Kidney glomerular epithelial cell (primary cell): ENCODE data around the gene HTR1A.
A peak's percentile ranks its signal among the peaks of the same experiment; 100 is the strongest.

ENCODE experiments used
- DNase-seq: peaks from one replicate; lab custom pipeline; 2025; lab: John Stamatoyannopoulos, UW

Gene HTR1A

GRCh38 chr5:63962279-63962678 is at the start of gene HTR1A:
Gene HTR1A (minus strand): TSS chr5:63962445. CDS start chr5:63961719, 726 bp downstream.
- no peak for DNase-seq

- DNase-seq = no peak
Observed at GRCh38 chr5:64003966-64004365, 41.7 kb upstream of the HTR1A start.

GRCh38 chr5:64000096-64000495 is 37.9 kb upstream of the HTR1A start:
- DNase-seq = no peak

GRCh38 chr5:63987053-63987452 is 24.8 kb upstream of the HTR1A start:
- no peak for DNase-seq

- DNase-seq = no peak
Observed at GRCh38 chr5:63981864-63982263, 19.6 kb upstream of the HTR1A start.

GRCh38 chr5:63963926-63964325 is 1.7 kb upstream of the HTR1A start:
- no peak for DNase-seq

GRCh38 chr5:63963080-63963735 is 963 bp upstream of the HTR1A start:
- peak; percentile 59 for DNase-seq

GRCh38 chr5:63961598-63962161 is 565 bp downstream of the HTR1A start:
- DNase-seq = no peak

- no peak for DNase-seq
Observed at GRCh38 chr5:63961125-63961597, 1.1 kb downstream of the HTR1A start.

- no peak for DNase-seq
Observed at GRCh38 chr5:63960646-63961045, 1.6 kb downstream of the HTR1A start.

GRCh38 chr5:63959177-63959982 is 2.9 kb downstream of the HTR1A start:
- DNase-seq = no peak

GRCh38 chr5:63958654-63959053 is 3.6 kb downstream of the HTR1A start:
- DNase-seq = no peak

- no peak for DNase-seq
Observed at GRCh38 chr5:63957617-63958016, 4.6 kb downstream of the HTR1A start.

GRCh38 chr5:63953217-63953616 is 9.0 kb downstream of the HTR1A start:
- no peak for DNase-seq

- DNase-seq = no peak
Observed at GRCh38 chr5:63935103-63935502, 27.1 kb downstream of the HTR1A start.

- DNase-seq = no peak
Observed at GRCh38 chr5:63931836-63932235, 30.4 kb downstream of the HTR1A start.

- no peak for DNase-seq
Observed at GRCh38 chr5:63928451-63928850, 33.8 kb downstream of the HTR1A start.

- DNase-seq = no peak
Observed at GRCh38 chr5:63923914-63924313, 38.3 kb downstream of the HTR1A start.

GRCh38 chr5:63919763-63920478 is 42.3 kb downstream of the HTR1A start:
- no peak for DNase-seq

GRCh38 chr5:63916786-63917185 is 45.5 kb downstream of the HTR1A start:
- DNase-seq = no peak

- no peak for DNase-seq
Observed at GRCh38 chr5:63911871-63912270, 50.4 kb downstream of the HTR1A start.
